GM18505 (cell line): ENCODE measurements around the gene TRDN.
"Not testable (repeated sequence)": the region's sequence is repeated elsewhere in the genome, so short reads cannot be mapped to it uniquely, and the experiment has no call there.

ENCODE experiments used
- ATAC-seq: cut with Tn5 transposase; IDR thresholded peaks from one replicate; pipeline ENCODE4 v1.9.1; 2021; ENCODE audit not compliant: unreplicated experiment
- POLR2A ChIP-seq: IDR thresholded peaks from 4 replicates; pipeline ENCODE4 v1.6.1; 2011; ENCODE audit warnings: borderline replicate concordance; ENCODE audit not compliant: insufficient read depth, insufficient read length; ENCODE audit errors: extremely low read depth

The TRDN gene

DNA sequence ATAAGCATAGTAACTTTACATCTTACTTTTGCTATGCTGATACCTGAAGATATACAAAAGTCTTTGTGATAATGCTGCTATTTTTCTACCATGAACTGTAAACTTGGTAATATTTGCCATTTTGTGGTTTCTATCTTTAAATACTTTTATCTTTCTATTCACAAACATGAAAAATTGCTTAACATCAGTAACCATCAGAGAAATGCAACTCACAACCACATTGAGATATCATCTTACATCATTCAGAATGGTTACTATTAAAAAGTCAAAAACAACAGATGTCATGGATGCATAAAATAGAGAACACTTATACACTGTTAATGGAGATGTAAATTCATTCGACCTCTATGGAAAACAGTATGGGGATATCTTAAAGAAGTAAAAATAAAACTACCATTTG is 112.0 kb downstream of the TRDN start:
- no peak for ATAC-seq
- no peak for TF ChIP-seq POLR2A

DNA sequence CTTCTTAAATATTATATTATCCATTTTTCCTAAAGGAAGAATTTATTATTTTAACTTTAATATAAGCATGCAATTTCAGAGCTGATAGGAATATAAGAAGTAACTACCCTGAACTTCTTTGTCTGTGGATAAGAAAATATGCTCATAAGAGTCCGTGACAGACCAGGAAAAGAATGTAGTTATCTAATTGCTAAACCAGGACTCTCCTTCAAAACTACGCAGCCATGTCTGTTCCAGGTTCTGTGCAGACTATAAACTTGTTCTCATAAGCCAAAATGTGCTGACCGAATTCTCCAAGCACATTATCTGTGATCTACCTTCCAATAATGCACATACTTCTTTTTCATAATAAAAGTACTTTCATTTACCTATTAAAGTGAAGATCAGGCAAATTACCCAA is 116.5 kb downstream of the TRDN start:
- ATAC-seq, result no peak

GRCh38 chr6:123519189-123519505 is 117.6 kb downstream of the TRDN start:
- TF ChIP-seq POLR2A, result no peak
- ATAC-seq, result no peak

More for the DNA sequence above, 116.5 kb downstream of the TRDN start:
- TF ChIP-seq POLR2A, result no peak

- no peak for ATAC-seq
- TF ChIP-seq POLR2A, result no peak
These were observed 118.1 kb downstream of the TRDN start for GRCh38 chr6:123518441-123519188.

- no peak for ATAC-seq
- TF ChIP-seq POLR2A, result no peak
These were observed 121.0 kb downstream of the TRDN start for GRCh38 chr6:123515715-123516114.

- no peak for ATAC-seq
- TF ChIP-seq POLR2A, result no peak
These were observed 127.6 kb downstream of the TRDN start for GRCh38 chr6:123509112-123509511.

DNA sequence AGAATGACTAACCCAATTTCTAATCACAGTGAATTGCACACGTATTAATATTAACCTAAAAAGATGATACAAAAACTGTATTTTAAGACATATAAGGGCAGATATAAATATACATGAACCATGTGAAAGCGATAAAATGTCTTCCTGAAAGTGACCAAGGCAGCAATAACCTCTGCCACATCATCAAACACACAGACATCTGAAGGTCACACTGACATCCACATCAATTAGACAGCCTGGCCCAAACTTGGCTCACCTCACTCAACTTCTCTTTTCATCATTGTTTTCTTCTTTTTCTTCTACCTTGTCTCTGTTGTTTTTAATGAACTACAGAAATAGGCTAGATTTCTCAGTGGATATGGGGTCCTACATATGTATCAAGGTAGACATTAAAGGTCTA is 128.5 kb downstream of the TRDN start:
- TF ChIP-seq POLR2A, result no peak
- no peak for ATAC-seq

GRCh38 chr6:123507582-123507981 is 129.2 kb downstream of the TRDN start:
- TF ChIP-seq POLR2A, result no peak
- no peak for ATAC-seq

- TF ChIP-seq POLR2A, result no peak
- no peak for ATAC-seq
These were observed 133.1 kb downstream of the TRDN start for GRCh38 chr6:123503619-123504018.

GRCh38 chr6:123497025-123497424 is 139.7 kb downstream of the TRDN start:
- ATAC-seq, result no peak
- no peak for TF ChIP-seq POLR2A

DNA sequence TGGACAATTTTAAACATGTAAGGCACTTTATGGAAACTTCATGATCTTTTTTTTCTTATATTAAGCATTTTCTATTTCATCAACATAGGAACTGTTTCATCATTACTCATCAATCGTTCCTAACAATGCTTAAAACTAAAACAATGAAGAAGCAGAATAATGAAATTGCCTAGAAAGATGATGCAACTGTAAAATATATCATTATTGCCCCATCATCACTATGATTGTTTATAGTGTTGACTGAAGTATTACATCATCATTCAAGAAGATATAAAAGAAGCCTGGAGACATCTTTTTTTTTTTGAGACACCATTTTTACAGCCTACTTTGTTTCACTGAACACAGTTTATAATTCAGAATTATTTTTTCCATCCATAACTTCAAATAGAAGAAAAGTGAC is 147.2 kb downstream of the TRDN start:
- no peak for TF ChIP-seq POLR2A
- ATAC-seq, result no peak

GRCh38 chr6:123480986-123481385 is 155.8 kb downstream of the TRDN start:
- no peak for TF ChIP-seq POLR2A
- ATAC-seq, result no peak

DNA sequence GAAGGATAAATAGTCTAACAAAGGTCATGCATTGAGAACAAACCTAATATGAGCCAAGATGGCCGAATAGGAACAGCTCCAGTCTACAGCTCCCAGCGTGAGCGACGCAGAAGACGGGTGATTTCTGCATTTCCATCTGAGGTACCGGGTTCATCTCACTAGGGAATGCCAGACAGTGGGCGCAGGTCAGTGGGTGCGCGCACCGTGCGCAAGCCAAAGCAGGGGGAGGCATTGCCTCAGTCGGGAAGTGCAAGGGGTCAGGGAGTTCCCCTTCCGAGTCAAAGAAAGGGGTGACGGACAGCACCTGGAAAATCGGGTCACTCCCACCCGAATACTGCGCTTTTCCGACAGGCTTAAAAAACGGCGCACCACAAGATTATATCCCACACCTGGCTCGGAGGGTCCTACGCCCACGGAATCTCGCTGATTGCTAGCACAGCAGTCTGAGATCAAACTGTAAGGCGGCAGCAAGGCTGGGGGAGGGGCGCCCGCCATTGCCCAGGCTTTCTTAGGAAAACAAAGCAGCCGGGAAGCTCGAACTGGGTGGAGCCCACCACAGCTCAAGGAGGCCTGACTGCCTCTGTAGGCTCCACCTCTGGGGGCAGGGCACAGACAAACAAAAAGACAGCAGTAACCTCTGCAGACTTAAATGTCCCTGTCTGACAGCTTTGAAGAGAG is 164.6 kb downstream of the TRDN start:
- ATAC-seq, result not testable (repeated sequence)

GRCh38 chr6:123467392-123467791 is 169.4 kb downstream of the TRDN start:
- TF ChIP-seq POLR2A, result no peak
- no peak for ATAC-seq
